Endodermal cell (in vitro differentiated cells): ENCODE measurements around the gene FBXO5. TPM values are rescaled to one million over a fixed set of nuclear protein-coding genes. Genes with fewer than 3 reads are reported as not detected.

ENCODE experiments used
- DNase-seq: peaks from one replicate; pipeline ENCODE4 v3.0.0-alpha.2; 2017
- H3K27ac ChIP-seq: 2 replicates; pipeline ENCODE4 v1.5.1; 2013; ENCODE audit warnings: mild to moderate bottlenecking, low read depth, low read length, moderate library complexity
- H3K27me3 ChIP-seq: 2 replicates; pipeline ENCODE4 v1.6.1; 2013; ENCODE audit warnings: mild to moderate bottlenecking, low read length, moderate library complexity; ENCODE audit not compliant: insufficient read depth, control insufficient read depth, poor library complexity, severe bottlenecking
- H3K36me3 ChIP-seq: 2 replicates; pipeline ENCODE4 v1.7.0; 2013; ENCODE audit warnings: mild to moderate bottlenecking, low read length, moderate library complexity; ENCODE audit not compliant: control insufficient read depth, insufficient read depth
- H3K4me1 ChIP-seq: one replicate; pipeline ENCODE4 v1.7.0; 2013; ENCODE audit warnings: low read length; ENCODE audit not compliant: control insufficient read depth, insufficient read depth
- H3K4me3 ChIP-seq: 2 replicates; pipeline ENCODE4 v1.5.1; 2013; ENCODE audit warnings: mild to moderate bottlenecking, low read length, moderate library complexity
- H3K9ac ChIP-seq: 2 replicates; pipeline ENCODE4 v1.6.1; 2013; ENCODE audit warnings: mild to moderate bottlenecking, low read length, moderate library complexity; ENCODE audit not compliant: poor library complexity, severe bottlenecking; ENCODE audit errors: extremely low read depth
- H3K9me3 ChIP-seq: 2 replicates; pipeline ENCODE4 v1.6.1; 2013; ENCODE audit warnings: mild to moderate bottlenecking, low read length, moderate library complexity; ENCODE audit not compliant: control insufficient read depth
- H3K27ac Mint-ChIP-seq: 2 replicates; pipeline ENCODE4 v1.8.0; 2020; ENCODE audit warnings: mixed read lengths
- H3K27me3 Mint-ChIP-seq: 2 replicates; pipeline ENCODE4 v1.8.0; 2021; ENCODE audit warnings: mild to moderate bottlenecking, mixed read lengths; ENCODE audit not compliant: insufficient read depth
- H3K36me3 Mint-ChIP-seq: 2 replicates; pipeline ENCODE4 v1.8.0; 2020; ENCODE audit warnings: low read depth, mixed read lengths
- H3K4me1 Mint-ChIP-seq: 2 replicates; pipeline ENCODE4 v1.8.0; 2020; ENCODE audit warnings: mixed read lengths
- H3K4me3 Mint-ChIP-seq: 2 replicates; pipeline ENCODE4 v1.8.0; 2020; ENCODE audit warnings: mild to moderate bottlenecking, moderate library complexity, mixed read lengths
- H3K9me3 Mint-ChIP-seq: 2 replicates; pipeline ENCODE4 v1.8.0; 2020; ENCODE audit warnings: mild to moderate bottlenecking, mixed read lengths
- WGBS, 2 experiments: methylation state at CpG; one replicate each; pipeline versions ENCODE4 v1.1.5 to v1.1.7; 2013; ENCODE audit warnings: missing lambda C conversion rate in 2 of 2, mixed read lengths in 1 of 2; ENCODE audit not compliant: insufficient coverage in 1 of 2, insufficient read length in 1 of 2; 5-methylcytosine and 5-hydroxymethylcytosine counted together
- total RNA-seq, 2 donors: library from RNA; stranded (reverse); fragmentation: NEBNext Ultra II Directional in 1 of 2; extraction: Animal tissue kit (Norgen Biotek cat#: 25700) in 1 of 2; gene quantifications; 2 replicates in 1 of 2; 3 replicates in 1 of 2; pipeline ENCODE4 v1.2.1, GENCODE V29; 2021
- TF ChIP-seq, protein P1 (sequence below): fragments of 200-600 bp; sonication (generic); conservative IDR thresholded peaks from 2 replicates; pipeline ENCODE4 v1.5.0; 2021; ENCODE audit warnings: antibody characterized with exemption, mild to moderate bottlenecking

FBXO5 gene
- total RNA-seq, 2 donors from 2014 or later = 39.8 to 71.6 TPM

- H3K4me1 ChIP-seq = no peaks in the 10 kb centered on the region
- Mint-ChIP-seq H3K27ac (no peak overlapping the region), H3K9me3 (no peaks in the 10 kb centered on the region), H3K4me1 (peaks cover 2% of the 10 kb centered on the region), H3K27me3 (no peaks in the 10 kb centered on the region), H3K36me3 (no peaks in the 10 kb centered on the region), H3K4me3 (no peak overlapping the region)
- DNase-seq = no peak
- no peak overlapping the region for H3K9ac ChIP-seq
- TF ChIP-seq, protein P1, sequence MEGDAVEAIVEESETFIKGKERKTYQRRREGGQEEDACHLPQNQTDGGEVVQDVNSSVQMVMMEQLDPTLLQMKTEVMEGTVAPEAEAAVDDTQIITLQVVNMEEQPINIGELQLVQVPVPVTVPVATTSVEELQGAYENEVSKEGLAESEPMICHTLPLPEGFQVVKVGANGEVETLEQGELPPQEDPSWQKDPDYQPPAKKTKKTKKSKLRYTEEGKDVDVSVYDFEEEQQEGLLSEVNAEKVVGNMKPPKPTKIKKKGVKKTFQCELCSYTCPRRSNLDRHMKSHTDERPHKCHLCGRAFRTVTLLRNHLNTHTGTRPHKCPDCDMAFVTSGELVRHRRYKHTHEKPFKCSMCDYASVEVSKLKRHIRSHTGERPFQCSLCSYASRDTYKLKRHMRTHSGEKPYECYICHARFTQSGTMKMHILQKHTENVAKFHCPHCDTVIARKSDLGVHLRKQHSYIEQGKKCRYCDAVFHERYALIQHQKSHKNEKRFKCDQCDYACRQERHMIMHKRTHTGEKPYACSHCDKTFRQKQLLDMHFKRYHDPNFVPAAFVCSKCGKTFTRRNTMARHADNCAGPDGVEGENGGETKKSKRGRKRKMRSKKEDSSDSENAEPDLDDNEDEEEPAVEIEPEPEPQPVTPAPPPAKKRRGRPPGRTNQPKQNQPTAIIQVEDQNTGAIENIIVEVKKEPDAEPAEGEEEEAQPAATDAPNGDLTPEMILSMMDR = peak; percentile 83
- H3K4me3 ChIP-seq = no peak overlapping the region
- H3K9me3 ChIP-seq = no peaks in the 10 kb centered on the region
- H3K27ac ChIP-seq = no peak overlapping the region
- H3K27me3 ChIP-seq = no peaks in the 10 kb centered on the region
- H3K36me3 ChIP-seq = no peaks in the 10 kb centered on the region
- WGBS, 2 experiments = 57 to 70% methylated on average over 7 to 9 of the region's 9 CpGs
Observed at GRCh38 chr6:152948150-152948768, 34.6 kb downstream of the FBXO5 start.

- no peak for DNase-seq
- Mint-ChIP-seq H3K4me1 (peaks cover 2% of the 10 kb centered on the region), H3K9me3 (no peaks in the 10 kb centered on the region), H3K27me3 (no peaks in the 10 kb centered on the region), H3K27ac (no peak overlapping the region), H3K4me3 (no peak overlapping the region), H3K36me3 (no peaks in the 10 kb centered on the region)
- H3K27me3 ChIP-seq = no peaks in the 10 kb centered on the region
- H3K4me3 ChIP-seq = no peak overlapping the region
- H3K27ac ChIP-seq = no peak overlapping the region
- H3K4me1 ChIP-seq = no peaks in the 10 kb centered on the region
- H3K9ac ChIP-seq = no peak overlapping the region
- H3K9me3 ChIP-seq = no peaks in the 10 kb centered on the region
- WGBS, 2 experiments = 67% methylated on average over 2 of the region's 2 CpGs; no CpG with 5 or more reads in 1 of the 2 experiments
- TF ChIP-seq, protein P1 = no peak
- H3K36me3 ChIP-seq = no peaks in the 10 kb centered on the region
Observed at GRCh38 chr6:152946995-152947394, 35.8 kb downstream of the FBXO5 start.

DNA sequence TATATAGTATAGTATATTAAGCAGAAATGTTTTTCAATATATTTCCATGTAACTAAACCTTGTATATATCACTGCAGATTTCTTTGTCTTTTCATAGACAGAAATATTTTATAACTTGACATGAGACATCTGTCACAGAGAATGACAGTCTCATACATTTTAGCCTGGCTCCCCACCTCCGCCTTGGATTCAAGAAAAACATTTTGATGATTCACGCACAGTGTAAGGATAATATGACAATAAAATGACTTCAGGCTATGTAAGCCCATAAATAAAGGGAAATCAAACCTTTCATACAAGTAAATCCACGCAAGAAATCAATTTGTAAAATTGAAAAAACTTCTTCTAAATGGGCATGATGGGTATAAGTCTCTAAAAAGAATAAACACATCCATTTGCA is 36.4 kb downstream of the FBXO5 start:
- Histone ChIP-seq H3K27ac (no peak overlapping the region), H3K27me3 (no peaks in the 10 kb centered on the region), H3K9me3 (no peaks in the 10 kb centered on the region), H3K4me1 (no peaks in the 10 kb centered on the region), H3K9ac (no peak overlapping the region), H3K36me3 (no peaks in the 10 kb centered on the region), H3K4me3 (no peak overlapping the region)
- no peaks in the 10 kb centered on the region for H3K36me3 Mint-ChIP-seq
- H3K4me3 Mint-ChIP-seq = no peak overlapping the region
- TF ChIP-seq, protein P1 = no peak
- H3K4me1 Mint-ChIP-seq = peaks cover 2% of the 10 kb centered on the region
- DNase-seq = no peak
- WGBS, 2 experiments = 100% methylated on average over 3 of the region's 3 CpGs; no CpG with 5 or more reads in 1 of the 2 experiments
- no peaks in the 10 kb centered on the region for H3K27me3 Mint-ChIP-seq
- no peaks in the 10 kb centered on the region for H3K9me3 Mint-ChIP-seq
- H3K27ac Mint-ChIP-seq = no peak overlapping the region
